ENCODE data around the gene POMC. TPM values are rescaled to one million over a fixed set of nuclear protein-coding genes. Genes with fewer than 3 reads are reported as not detected.

Gene POMC
- total and polyA plus RNA-seq, 8 donors, result 0.89 to 4.6 (median 3.2) TPM; not detected in 2

GRCh38 chr2:25132299-25132635 is 36.1 kb downstream of the POMC start:
- intact Hi-C loops (cut with DNase I; ENCODE audit: low total_unique reads), result loop anchor here (5.0 kb wide), 1 partner anchor 155 kb away; no protein-coding TSS in a partner anchor
- Histone ChIP-seq H3K36me3 (no peaks in the 10 kb centered on the region), H3K27ac (no peak overlapping the region), H3K4me1 (peaks cover 6 to 22% (median 18%) of the 10 kb centered on the region in 4 donors), H3K9me3 (no peaks in the 10 kb centered on the region), H3K27me3 (peaks cover 0 to 65% (median 25%) of the 10 kb centered on the region in 3 donors), H3K4me3 (peak overlapping the region; percentile 32 to 43 (median 36))
- 30 to 48% (median 32%) methylated on average over 9 of the region's 9 CpGs for WGBS, 5 donors
- DNase-seq, result peak in 1 of 2 donors; percentile 60
- TF ChIP-seq EP300 (IDR thresholded peaks at IDR 0.05), result no peak

GRCh38 chr2:25131567-25132298 is 36.6 kb downstream of the POMC start:
- TF ChIP-seq POLR2AphosphoS5 (IDR thresholded peaks at IDR 0.05) (no peak), EP300 (IDR thresholded peaks at IDR 0.05) (no peak), POLR2A (IDR thresholded peaks at IDR 0.05) (no peak), CTCF (IDR thresholded peaks at IDR 0.05) (no peak)
- Histone ChIP-seq H3K4me3 (peak overlapping the region; percentile 32 to 43 (median 36)), H3K9me3 (no peaks in the 10 kb centered on the region), H3K36me3 (no peaks in the 10 kb centered on the region), H3K27me3 (peaks cover 0 to 63% (median 20%) of the 10 kb centered on the region in 3 donors), H3K27ac (no peak overlapping the region), H3K4me1 (peaks cover 6 to 22% (median 18%) of the 10 kb centered on the region in 4 donors)
- intact Hi-C loops (cut with DNase I; ENCODE audit: low total_unique reads), result loop anchor here (5.0 kb wide), 1 partner anchor 154 kb away; no protein-coding TSS in a partner anchor
- WGBS, 5 donors, result 5 to 18% (median 12%) methylated on average over 20 to 46 of the region's 53 CpGs
- peak; percentile 30 to 76 for DNase-seq

- 61 to 93% (median 65%) methylated on average over 8 to 24 of the region's 24 CpGs for WGBS, 5 donors
- Histone ChIP-seq H3K27ac (no peak overlapping the region), H3K36me3 (no peaks in the 10 kb centered on the region), H3K9me3 (no peaks in the 10 kb centered on the region), H3K27me3 (peaks cover 0 to 58% (median 20%) of the 10 kb centered on the region in 3 donors), H3K4me1 (peaks cover 6 to 22% (median 18%) of the 10 kb centered on the region in 4 donors), H3K4me3 (peak overlapping the region; percentile 32 to 43 (median 36))
- intact Hi-C loops (cut with DNase I; ENCODE audit: low total_unique reads), result loop anchor here (5.0 kb wide), 1 partner anchor 154 kb away; no protein-coding TSS in a partner anchor
- TF ChIP-seq EP300 (IDR thresholded peaks at IDR 0.05) (no peak), POLR2A (IDR thresholded peaks at IDR 0.05) (no peak), POLR2AphosphoS5 (IDR thresholded peaks at IDR 0.05) (no peak), CTCF (IDR thresholded peaks at IDR 0.05) (no peak)
- DNase-seq, result no peak
These were observed 37.2 kb downstream of the POMC start for GRCh38 chr2:25131253-25131566.

GRCh38 chr2:25129901-25130520 is 38.4 kb downstream of the POMC start:
- no peak for DNase-seq

More at GRCh38 chr2:25129901-25130520, 38.4 kb downstream of the POMC start:
- no peaks in the 10 kb centered on the region for H3K9me3 ChIP-seq
- H3K4me1 ChIP-seq, result peaks cover 6 to 22% (median 18%) of the 10 kb centered on the region in 4 donors
- H3K27me3 ChIP-seq, result peaks cover 0 to 51% (median 20%) of the 10 kb centered on the region in 3 donors
- H3K27ac ChIP-seq, result no peak overlapping the region
- WGBS, 5 donors, result 77 to 86% (median 86%) methylated on average over 12 to 15 of the region's 15 CpGs
- no peaks in the 10 kb centered on the region for H3K36me3 ChIP-seq
- no peak overlapping the region for H3K4me3 ChIP-seq
- intact Hi-C loops (cut with DNase I; ENCODE audit: low total_unique reads), result loop anchor here (5.0 kb wide), 1 partner anchor 153 kb away; no protein-coding TSS in a partner anchor
- TF ChIP-seq CTCF (IDR thresholded peaks at IDR 0.05) (no peak), EP300 (IDR thresholded peaks at IDR 0.05) (no peak), POLR2A (IDR thresholded peaks at IDR 0.05) (no peak), POLR2AphosphoS5 (IDR thresholded peaks at IDR 0.05) (no peak)
